NOMO-1 treated with dmso at 0.1 percent for 144 hours (cell line): ENCODE data around the gene SRP9.
"Not testable (repeated sequence)": the region's sequence is repeated elsewhere in the genome, so short reads cannot be mapped to it uniquely, and the experiment has no call there.

Experiments used
- DNase-seq: peaks from one replicate; lab custom pipeline; 2025; ENCODE audit not compliant: unreplicated experiment; lab: John Stamatoyannopoulos, UW

SRP9 gene

GRCh38 chr1:225755671-225756319, 21.8 kb upstream of the SRP9 start:
- DNase-seq: no peak

- DNase-seq: no peak
Measured at GRCh38 chr1:225757927-225758656, 19.5 kb upstream of the SRP9 start.

- DNase-seq: not testable (repeated sequence)
Measured at GRCh38 chr1:225759972-225760371, 17.7 kb upstream of the SRP9 start.

GRCh38 chr1:225760531-225760930, 17.1 kb upstream of the SRP9 start:
- DNase-seq: no peak

GRCh38 chr1:225761395-225761794, 16.2 kb upstream of the SRP9 start:
- DNase-seq: not testable (repeated sequence)

GRCh38 chr1:225762002-225762441, 15.6 kb upstream of the SRP9 start:
- no peak for DNase-seq

- no peak for DNase-seq
Measured at GRCh38 chr1:225762444-225762843, 15.2 kb upstream of the SRP9 start.

GRCh38 chr1:225763716-225764548, 13.7 kb upstream of the SRP9 start:
- DNase-seq: no peak

- no peak for DNase-seq
Measured at GRCh38 chr1:225765982-225766674, 11.5 kb upstream of the SRP9 start.

- no peak for DNase-seq
Measured at GRCh38 chr1:225766967-225767633, 10.5 kb upstream of the SRP9 start.

- no peak for DNase-seq
Measured at GRCh38 chr1:225767634-225768540, 9.7 kb upstream of the SRP9 start.

GRCh38 chr1:225768662-225769426, 8.8 kb upstream of the SRP9 start:
- DNase-seq: no peak

GRCh38 chr1:225769687-225770086, 7.9 kb upstream of the SRP9 start:
- no peak for DNase-seq

- DNase-seq: no peak
Measured at GRCh38 chr1:225770561-225771248, 6.9 kb upstream of the SRP9 start.

GRCh38 chr1:225771661-225772322, 5.8 kb upstream of the SRP9 start:
- no peak for DNase-seq

GRCh38 chr1:225772323-225772768, 5.3 kb upstream of the SRP9 start:
- peak; percentile 50 for DNase-seq

GRCh38 chr1:225772848-225773247, 4.8 kb upstream of the SRP9 start:
- DNase-seq: no peak
